Stimulated activated CD8-positive, alpha-beta memory T cell treated with anti-CD3 and anti-CD28 coated beads, Interleukin-15, amount 100 ng/mL, for 1 hour (primary cell): ENCODE measurements around the gene HOXC10.

Source experiments
- DNase-seq: peaks from one replicate; pipeline ENCODE4 v3.0.0-alpha.2; 2020; ENCODE audit warnings: low read depth

HOXC10 gene

DNA sequence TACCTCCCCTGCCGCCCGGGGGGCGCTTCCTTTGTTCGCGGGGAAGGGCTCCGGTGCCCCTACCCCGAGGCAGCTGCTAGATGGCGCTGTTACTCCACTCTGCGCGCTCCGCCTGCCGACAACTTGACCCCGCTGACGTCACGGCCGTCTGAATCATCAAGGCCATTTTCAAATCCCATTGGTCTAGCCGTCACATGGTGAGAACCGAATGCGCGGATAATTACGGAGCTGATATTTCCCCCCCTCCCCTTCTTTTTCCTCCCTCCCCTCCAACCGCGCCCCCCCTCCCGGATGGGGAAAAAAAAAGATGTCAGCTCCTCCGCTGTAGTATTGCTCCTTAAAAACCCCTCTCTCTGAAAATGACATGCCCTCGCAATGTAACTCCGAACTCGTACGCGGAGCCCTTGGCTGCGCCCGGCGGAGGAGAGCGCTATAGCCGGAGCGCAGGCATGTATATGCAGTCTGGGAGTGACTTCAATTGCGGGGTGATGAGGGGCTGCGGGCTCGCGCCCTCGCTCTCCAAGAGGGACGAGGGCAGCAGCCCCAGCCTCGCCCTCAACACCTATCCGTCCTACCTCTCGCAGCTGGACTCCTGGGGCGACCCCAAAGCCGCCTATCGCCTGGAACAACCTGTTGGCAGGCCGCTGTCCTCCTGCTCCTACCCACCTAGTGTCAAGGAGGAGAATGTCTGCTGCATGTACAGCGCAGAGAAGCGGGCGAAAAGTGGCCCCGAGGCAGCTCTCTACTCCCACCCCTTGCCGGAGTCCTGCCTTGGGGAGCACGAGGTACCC lies at the start of gene HOXC10:
TSS of gene HOXC10 (plus strand) at position 246 of the 791 bp plus-strand sequence. CDS start at position 360, 114 bp downstream.
- peak; percentile 54 for DNase-seq

DNA sequence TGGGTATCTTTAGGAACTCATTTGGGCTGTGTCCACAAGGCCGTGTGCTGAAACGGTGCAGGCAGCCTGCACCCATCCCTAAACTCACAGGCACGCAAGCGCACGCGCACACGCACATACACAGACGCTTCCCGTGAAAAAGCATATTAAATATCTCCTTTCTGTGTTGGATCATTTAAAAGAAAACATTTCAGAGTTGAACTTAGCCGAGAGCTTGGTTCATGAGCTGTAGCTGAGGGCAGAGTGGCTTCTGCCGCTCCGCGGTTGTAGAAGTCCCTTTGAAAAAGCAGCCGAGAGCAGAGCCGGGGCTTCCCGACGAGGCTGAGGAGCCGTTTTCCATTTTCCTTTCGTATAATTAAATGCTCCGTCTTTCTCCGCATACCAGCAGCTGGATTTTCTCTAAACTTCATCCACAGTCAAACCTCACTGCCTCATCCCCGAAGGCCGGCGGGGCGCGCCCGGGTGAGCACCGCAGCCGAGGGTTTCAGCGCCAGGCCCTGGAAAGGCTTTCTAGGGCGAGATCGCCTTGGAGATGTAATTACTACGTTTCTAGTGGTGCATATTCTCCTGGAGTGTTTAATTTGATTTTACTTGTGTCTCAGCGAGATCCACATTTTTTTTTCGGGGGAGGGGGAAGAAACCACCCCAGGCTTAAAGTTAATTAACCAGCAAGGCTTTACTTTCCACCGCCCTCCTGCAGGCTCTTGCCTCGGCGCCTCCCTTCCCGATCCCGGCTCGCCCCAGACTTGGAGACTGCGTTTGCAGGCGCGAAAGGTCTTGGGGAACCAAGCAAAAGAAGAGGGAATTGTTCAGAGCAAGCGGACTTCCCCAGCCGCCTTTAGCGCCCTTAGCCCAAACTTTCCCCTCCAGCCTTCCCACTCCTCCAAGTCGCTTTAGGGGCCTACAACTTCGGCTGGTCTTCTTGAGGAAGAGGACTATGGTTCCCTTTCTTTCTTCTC lies 49.3 kb upstream of the HOXC10 start:
- DNase-seq: no peak

DNA sequence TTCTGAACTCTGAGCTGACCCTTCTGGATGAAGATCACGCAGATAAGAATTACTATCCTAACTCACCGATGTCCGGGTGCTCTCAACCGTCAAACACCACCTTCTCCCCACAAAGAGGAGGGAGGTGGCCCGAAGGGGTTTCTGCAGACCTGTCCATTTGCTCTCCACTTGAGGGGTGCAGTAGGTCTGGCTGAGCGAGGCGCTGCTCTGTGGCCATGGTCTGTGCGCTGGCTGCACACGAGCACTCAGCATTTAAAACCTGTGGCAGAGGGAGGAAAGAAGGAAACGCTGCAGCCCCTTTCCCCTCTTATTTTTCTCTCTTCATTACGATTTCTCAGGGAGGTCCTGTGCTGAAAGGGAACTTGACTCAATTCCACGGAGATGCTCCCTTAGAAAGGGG lies 47.8 kb upstream of the HOXC10 start:
- DNase-seq: no peak

- no peak for DNase-seq
These were observed 47.2 kb upstream of the HOXC10 start for GRCh38 chr12:53937596-53938325.

- DNase-seq: no peak
These were observed 46.4 kb upstream of the HOXC10 start, which contains the start of gene HOXC13 for GRCh38 chr12:53938326-53939140. Gene HOXC13, plus strand, starts transcription at chr12:53938831. Its CDS starts 76 bp downstream, at chr12:53938907.

GRCh38 chr12:53939141-53940108 lies 45.5 kb upstream of the HOXC10 start:
- no peak for DNase-seq

GRCh38 chr12:53940443-53941014 lies 44.4 kb upstream of the HOXC10 start:
- no peak for DNase-seq

GRCh38 chr12:53941187-53941586 lies 43.8 kb upstream of the HOXC10 start:
- DNase-seq: no peak

GRCh38 chr12:53941750-53942149 lies 43.2 kb upstream of the HOXC10 start:
- DNase-seq: no peak

GRCh38 chr12:53942467-53942997 lies 42.4 kb upstream of the HOXC10 start:
- no peak for DNase-seq

DNA sequence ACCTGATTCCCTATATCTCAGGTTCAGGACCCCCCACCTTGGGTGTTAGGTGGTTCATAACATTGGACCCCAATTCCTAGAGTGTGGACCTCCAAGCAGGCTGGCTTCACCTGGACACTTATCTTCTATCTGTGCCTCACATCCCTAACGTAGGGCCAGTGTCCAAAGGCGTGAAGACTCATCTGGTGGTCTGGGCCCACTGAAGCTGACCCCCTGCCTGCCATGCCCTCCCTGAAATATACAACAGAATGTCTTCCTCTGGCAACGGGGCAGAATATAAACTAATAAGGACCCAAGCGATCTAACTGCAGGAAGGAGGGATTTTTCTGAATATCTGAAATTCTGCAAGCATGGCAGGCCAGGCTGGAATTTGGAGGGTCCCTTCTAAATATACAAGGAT lies 40.7 kb upstream of the HOXC10 start:
- DNase-seq: no peak

DNA sequence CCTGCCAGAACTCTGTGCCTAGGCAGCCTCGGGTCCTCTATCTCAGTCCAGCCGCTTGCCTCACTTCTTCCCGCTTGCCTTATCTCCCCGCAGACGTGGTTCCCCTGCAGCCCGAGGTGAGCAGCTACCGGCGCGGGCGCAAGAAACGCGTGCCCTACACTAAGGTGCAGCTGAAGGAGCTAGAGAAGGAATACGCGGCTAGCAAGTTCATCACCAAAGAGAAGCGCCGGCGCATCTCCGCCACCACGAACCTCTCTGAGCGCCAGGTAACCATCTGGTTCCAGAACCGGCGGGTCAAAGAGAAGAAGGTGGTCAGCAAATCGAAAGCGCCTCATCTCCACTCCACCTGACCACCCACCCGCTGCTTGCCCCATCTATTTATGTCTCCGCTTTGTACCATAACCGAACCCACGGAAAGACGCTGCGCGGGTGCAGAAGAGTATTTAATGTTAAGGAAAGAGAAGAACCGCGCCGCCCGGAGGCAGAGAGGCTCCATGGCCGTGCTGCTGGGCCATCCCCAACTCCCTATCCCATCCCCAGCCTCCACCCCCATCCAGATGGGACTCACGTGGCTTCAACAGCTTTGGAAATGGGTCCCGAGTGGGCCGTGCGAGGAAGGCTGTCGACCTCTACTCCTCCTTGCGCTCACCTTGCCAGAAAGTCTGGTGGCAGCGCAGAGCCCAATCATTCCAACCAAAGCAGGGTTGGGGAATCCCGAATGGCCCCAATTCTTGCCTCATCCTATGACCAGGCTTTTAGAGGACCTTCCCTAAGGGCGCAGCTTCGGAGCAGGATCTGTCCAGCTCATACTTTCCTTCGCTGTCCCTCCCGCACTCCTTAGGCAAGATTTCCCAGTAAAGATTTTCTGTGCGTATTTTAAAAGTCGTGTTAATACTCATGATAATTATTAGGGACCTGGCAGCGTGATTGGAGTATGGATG lies 39.8 kb upstream of the HOXC10 start:
- no peak for DNase-seq

DNA sequence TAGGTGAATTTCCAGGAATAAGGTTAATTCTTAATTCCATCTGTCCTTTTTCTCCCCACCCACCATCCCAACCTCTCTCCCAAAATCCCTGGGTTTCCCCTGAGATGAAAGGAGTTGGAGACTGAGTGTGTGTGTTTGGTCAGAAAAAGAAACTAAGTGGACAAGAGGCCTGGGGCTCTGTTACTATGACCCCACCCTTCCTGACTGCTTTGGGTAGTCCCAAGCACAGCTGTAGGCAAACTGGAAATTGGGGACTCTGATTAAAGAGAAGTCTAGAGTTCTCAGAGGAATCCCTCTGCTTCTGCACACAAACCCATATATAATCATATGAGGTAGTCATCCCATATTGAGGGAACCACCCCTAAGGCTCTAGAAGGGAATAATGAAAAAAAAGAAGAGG lies 37.2 kb upstream of the HOXC10 start:
- no peak for DNase-seq

GRCh38 chr12:53948650-53949593 lies 36.0 kb upstream of the HOXC10 start:
- DNase-seq: no peak

DNA sequence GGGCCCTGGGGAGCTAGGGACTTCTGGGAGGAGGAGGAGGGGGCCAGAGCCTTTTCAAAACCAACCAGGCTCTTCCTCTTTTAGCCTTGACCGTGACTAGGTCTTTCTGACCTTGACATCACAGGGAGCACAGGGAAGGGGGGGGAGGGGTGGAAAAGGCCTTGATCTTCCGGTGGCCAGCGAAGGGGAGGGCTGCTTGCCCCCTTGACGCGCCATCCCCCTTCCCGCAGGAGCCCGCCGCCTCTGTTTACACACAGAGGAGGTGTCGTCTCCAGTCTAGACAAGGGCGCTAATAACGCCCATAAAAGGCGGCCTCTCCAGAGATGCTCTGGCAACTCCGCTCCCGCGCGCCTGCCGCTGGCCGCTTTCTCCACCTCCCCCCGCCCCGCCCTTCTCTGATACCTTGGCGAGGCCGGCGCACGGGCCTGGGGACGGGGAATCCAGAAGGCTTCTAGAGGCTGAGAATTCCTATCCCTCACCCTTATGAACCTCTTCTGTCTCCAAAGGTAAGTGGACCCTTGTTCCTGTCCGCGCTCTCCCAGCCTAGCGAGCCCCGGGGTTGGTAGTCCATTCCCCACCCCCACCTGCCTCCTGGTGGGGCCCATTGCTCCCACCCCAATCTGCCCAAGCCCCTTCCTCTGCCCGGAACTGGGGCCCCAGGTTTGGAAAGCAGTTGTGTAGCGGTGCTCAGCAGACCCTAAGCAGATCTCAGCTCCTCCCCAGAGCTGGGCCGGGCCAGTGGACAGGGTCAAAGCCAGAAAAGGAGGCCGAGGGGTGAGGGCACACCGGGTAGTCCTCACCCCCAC lies 35.1 kb upstream of the HOXC10 start:
- DNase-seq: no peak

DNA sequence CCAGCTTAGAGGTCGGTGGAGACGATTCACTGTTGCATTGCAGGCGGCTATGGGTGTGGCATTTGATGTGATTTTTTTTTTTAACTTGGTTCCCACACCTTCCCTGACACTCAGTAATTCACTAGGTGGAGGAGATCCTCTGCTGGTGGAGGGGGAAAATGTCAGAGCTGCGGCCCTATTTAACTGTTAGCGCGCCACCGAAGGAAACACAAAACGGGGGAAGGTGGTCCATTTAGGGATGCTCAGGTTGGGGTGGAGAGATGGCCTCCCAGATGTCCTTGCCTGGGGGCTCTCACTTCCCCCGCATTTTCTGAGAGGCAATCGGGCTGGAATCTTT lies 34.5 kb upstream of the HOXC10 start:
- DNase-seq: no peak
